ENCODE data around the gene MIB1.
"Not testable (repeated sequence)": the region's sequence is repeated elsewhere in the genome, so short reads cannot be mapped to it uniquely, and the experiment has no call there.

The MIB1 gene

DNA sequence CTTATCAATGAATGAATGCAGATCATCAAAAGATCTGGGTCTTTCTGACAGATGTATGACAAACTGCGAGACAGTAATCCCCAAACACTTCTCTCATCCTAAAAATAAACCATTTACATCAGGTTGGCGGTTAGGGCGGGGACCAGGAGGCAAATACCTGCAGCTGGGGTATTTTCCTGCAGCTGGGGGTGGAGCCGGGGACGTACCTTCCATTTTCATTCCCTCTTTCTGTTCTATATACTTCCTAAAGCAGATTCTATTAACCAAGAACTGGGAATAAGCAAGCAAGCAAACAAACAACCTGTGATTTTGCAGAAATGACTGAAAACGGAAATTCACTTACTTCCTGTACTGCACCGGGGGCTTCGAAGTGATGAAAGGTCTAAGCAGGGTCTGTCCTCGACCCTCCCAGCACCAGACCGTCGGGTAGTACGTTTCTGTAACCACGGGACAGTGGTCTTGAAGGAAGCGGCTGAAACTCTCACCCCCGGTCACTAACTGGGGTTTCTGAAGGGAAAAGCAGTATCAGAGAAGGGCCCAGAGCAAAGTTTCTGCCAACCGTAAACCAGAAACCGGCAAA lies 37.3 kb upstream of the MIB1 start:
- H3K4me3 ChIP-seq, result peak overlapping the region; percentile 87 to 93
- H3K27ac ChIP-seq, result peak overlapping the region; percentile 91 to 93
- H3K9me3 ChIP-seq, result no peaks in the 10 kb centered on the region
- peaks cover 0 to 5% (median 4%) of the 10 kb centered on the region in 3 donors for H3K36me3 ChIP-seq
- no peaks in the 10 kb centered on the region for H3K27me3 ChIP-seq
- peaks cover 0 to 20% (median 11%) of the 10 kb centered on the region in 4 donors for H3K4me1 ChIP-seq
- intact Hi-C loops (cut with DNase I; ENCODE audit: low total_unique reads), result loop anchor here (10.0 kb wide), 2 partner anchors 99 to 131 kb away; partner anchors contain the start of gene ESCO1
- TF ChIP-seq, protein P1, sequence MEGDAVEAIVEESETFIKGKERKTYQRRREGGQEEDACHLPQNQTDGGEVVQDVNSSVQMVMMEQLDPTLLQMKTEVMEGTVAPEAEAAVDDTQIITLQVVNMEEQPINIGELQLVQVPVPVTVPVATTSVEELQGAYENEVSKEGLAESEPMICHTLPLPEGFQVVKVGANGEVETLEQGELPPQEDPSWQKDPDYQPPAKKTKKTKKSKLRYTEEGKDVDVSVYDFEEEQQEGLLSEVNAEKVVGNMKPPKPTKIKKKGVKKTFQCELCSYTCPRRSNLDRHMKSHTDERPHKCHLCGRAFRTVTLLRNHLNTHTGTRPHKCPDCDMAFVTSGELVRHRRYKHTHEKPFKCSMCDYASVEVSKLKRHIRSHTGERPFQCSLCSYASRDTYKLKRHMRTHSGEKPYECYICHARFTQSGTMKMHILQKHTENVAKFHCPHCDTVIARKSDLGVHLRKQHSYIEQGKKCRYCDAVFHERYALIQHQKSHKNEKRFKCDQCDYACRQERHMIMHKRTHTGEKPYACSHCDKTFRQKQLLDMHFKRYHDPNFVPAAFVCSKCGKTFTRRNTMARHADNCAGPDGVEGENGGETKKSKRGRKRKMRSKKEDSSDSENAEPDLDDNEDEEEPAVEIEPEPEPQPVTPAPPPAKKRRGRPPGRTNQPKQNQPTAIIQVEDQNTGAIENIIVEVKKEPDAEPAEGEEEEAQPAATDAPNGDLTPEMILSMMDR (IDR thresholded peaks at IDR 0.05), result no peak
- DNase-seq, result no peak

DNA sequence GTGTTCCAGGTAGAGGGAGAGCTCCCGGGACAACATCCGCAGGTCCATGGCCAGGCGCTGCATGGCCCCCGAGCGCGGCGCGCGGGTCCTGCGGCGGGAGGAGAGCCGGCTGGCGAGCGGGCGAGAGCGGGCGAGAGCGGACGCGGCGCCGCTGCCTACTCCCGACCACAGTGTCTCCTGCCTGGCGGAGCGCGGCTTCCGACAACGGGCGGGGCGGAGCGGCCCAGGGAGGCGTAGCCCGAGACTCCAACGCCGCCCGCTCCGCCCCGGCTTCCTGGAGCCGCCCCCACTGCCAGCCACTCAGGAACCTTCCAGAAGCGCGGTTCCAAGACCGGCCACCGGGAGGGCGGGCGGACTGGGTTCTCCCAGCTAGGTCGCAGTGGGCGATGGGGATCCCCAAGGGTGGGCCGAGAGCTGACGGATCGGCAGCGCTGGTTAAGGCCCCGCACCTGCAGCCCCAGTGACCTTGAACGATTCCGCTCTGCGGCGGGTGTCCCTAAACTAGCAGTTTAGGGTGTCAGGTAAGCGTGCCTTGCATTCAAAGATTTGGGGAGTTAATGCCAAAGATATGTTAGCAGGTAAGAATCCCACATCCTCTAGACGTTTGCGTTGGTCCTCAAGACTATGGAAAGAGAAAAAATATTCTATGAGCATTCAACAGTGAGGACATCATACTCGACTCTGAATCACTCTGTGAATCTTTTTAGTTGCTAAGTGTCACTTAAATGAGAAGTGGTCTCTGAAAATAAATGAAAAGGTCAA lies 35.8 kb upstream of the MIB1 start, which contains the start of gene ABHD3:
Gene ABHD3, minus strand, starts transcription at position 172 of the 762 bp plus-strand sequence. Its CDS starts 109 bp downstream, at position 63.
- peak within 1 kb of the TSS; percentile 87 to 93 for H3K4me3 ChIP-seq
- TF ChIP-seq, protein P1 (IDR thresholded peaks at IDR 0.05), result peak; percentile 66 to 69
- intact Hi-C loops (cut with DNase I; ENCODE audit: low total_unique reads), result loop anchor here (10.0 kb wide), 2 partner anchors 100 to 130 kb away; partner anchors contain the start of gene ESCO1

DNA sequence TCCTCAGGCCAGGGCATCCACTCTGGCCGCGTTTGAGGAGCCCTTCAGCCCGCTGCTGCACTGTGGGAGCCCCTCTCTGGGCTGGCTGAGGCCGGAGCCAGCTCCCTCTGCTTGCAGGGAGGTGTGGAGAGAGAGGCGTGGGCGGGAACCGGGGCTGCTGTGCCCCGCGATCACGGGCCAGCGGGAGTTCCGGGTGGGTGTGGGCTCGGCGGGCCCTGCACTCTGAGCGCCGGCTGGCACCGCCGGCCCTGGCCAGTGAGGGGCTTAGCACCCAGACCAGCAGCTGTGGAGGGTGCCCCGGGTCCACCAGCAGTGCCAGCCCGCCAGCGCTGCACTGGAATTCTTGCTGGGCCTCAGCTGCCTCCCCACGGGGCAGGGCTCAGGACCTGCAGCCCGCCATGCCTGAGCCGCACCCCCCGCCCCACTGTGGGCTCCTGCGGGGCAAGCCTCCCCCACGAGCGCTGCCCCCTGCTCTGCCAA lies 34.2 kb upstream of the MIB1 start:
- no peak overlapping the region for H3K4me3 ChIP-seq
- H3K4me1 ChIP-seq, result peaks cover 0 to 20% (median 11%) of the 10 kb centered on the region in 4 donors
- DNase-seq, result no peak
- H3K27ac ChIP-seq, result no peak overlapping the region
- no peaks in the 10 kb centered on the region for H3K27me3 ChIP-seq
- H3K36me3 ChIP-seq, result peaks cover 0 to under 1% (median 0%) of the 10 kb centered on the region in 3 donors
- intact Hi-C loops (cut with DNase I; ENCODE audit: low total_unique reads), result loop anchor here (10.0 kb wide), 2 partner anchors 102 to 128 kb away; partner anchors contain the start of gene ESCO1
- no peaks in the 10 kb centered on the region for H3K9me3 ChIP-seq
- TF ChIP-seq, protein P1 (IDR thresholded peaks at IDR 0.05), result no peak

More for the DNA sequence above, 35.8 kb upstream of the MIB1 start, which contains the start of gene ABHD3:
- peak; percentile 92 to 97 for DNase-seq
- Histone ChIP-seq H3K36me3 (peaks cover 0 to 5% (median 0%) of the 10 kb centered on the region in 3 donors), H3K27ac (peak within 1 kb of the TSS; percentile 91 to 93), H3K27me3 (no peaks in the 10 kb centered on the region), H3K4me1 (peaks cover 0 to 20% (median 11%) of the 10 kb centered on the region in 4 donors), H3K9me3 (no peaks in the 10 kb centered on the region)

DNA sequence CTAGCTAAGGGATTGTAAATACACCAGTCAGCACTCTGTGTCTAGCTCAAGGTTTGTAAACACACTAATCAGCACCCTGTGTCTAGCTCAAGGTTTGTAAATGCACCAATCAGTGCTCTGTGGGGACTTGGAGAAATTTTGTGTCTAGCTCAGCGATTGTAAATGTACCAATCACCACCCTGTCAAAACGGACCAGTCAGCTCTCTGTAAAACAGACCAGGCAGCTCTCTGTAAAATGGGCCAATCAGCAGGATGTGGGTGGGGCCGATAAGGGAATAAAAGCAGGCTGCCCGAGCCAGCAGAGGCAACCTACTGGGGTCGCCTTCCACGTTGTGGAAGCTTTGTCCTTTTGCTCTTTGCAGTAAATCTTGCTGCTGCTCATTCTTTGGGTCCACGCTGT lies 33.5 kb upstream of the MIB1 start:
- not testable (repeated sequence) for H3K27ac ChIP-seq, H3K36me3 ChIP-seq, DNase-seq, H3K4me3 ChIP-seq, H3K9me3 ChIP-seq, H3K27me3 ChIP-seq
- intact Hi-C loops (cut with DNase I; ENCODE audit: low total_unique reads), result loop anchor here (10.0 kb wide), 2 partner anchors 102 to 128 kb away; partner anchors contain the start of gene ESCO1
- H3K4me1 ChIP-seq, result peaks cover 0 to 20% (median 11%) of the 10 kb centered on the region in 4 donors

DNA sequence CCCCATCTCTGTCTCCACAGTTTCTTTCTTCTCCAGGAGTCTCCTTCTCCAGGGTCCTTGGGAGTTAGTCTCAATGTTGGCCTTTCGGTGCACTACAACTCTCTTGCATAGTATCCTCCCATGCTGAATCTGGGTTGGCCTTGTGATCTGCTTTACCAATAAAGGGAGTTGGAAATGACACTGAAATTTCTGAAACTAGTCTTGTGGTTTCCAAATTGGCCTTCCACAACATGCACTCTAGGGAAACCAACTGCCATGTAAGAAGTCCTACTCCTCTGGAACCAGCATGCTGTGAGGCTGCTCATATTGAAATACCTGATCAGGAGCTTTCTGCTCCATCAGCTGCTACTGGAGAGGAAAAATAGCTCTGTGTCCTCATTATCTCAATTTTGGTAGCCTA lies 26.1 kb upstream of the MIB1 start:
- H3K4me3 ChIP-seq, result no peak overlapping the region
- DNase-seq, result no peak
- peaks cover 0 to 5% (median 0%) of the 10 kb centered on the region in 3 donors for H3K9me3 ChIP-seq
- H3K4me1 ChIP-seq, result no peaks in the 10 kb centered on the region
- TF ChIP-seq, protein P1 (IDR thresholded peaks at IDR 0.05), result no peak
- H3K27me3 ChIP-seq, result no peaks in the 10 kb centered on the region
- intact Hi-C loops (cut with DNase I; ENCODE audit: low total_unique reads), result no loop called here
- H3K27ac ChIP-seq, result no peak overlapping the region
- H3K36me3 ChIP-seq, result no peaks in the 10 kb centered on the region
